Measurements from ENCODE around the gene ORC6.

The ORC6 gene

GRCh38 chr16:46701615-46702014 lies 12.2 kb downstream of the ORC6 start:
- H3K4me3 ChIP-seq (ENCODE audit: low read depth, low read length): no peak overlapping the region
- no peak for TF ChIP-seq CTCF (IDR thresholded peaks at IDR 0.05; ENCODE audit: borderline replicate concordance, insufficient read depth, low read depth, low read length)

- TF ChIP-seq CTCF (IDR thresholded peaks at IDR 0.05; ENCODE audit: borderline replicate concordance, insufficient read depth, low read depth, low read length): no peak
These were observed 12.6 kb downstream of the ORC6 start for GRCh38 chr16:46702030-46702429.

GRCh38 chr16:46706642-46707041 lies 17.2 kb downstream of the ORC6 start:
- no peak for TF ChIP-seq CTCF (IDR thresholded peaks at IDR 0.05; ENCODE audit: borderline replicate concordance, insufficient read depth, low read depth, low read length)
- H3K4me3 ChIP-seq (ENCODE audit: low read depth, low read length): no peak overlapping the region

More at GRCh38 chr16:46702030-46702429, 12.6 kb downstream of the ORC6 start:
- no peak overlapping the region for H3K4me3 ChIP-seq (ENCODE audit: low read depth, low read length)

GRCh38 chr16:46709469-46710005 lies 20.1 kb downstream of the ORC6 start:
- no peak for TF ChIP-seq CTCF (IDR thresholded peaks at IDR 0.05; ENCODE audit: borderline replicate concordance, insufficient read depth, low read depth, low read length)
- no peak overlapping the region for H3K4me3 ChIP-seq (ENCODE audit: low read depth, low read length)

- no peak overlapping the region for H3K4me3 ChIP-seq (ENCODE audit: low read depth, low read length)
- no peak for TF ChIP-seq CTCF (IDR thresholded peaks at IDR 0.05; ENCODE audit: borderline replicate concordance, insufficient read depth, low read depth, low read length)
These were observed 21.9 kb downstream of the ORC6 start for GRCh38 chr16:46711106-46712058.

GRCh38 chr16:46712911-46713310 lies 23.5 kb downstream of the ORC6 start:
- no peak for TF ChIP-seq CTCF (IDR thresholded peaks at IDR 0.05; ENCODE audit: borderline replicate concordance, insufficient read depth, low read depth, low read length)

GRCh38 chr16:46713634-46714033 lies 24.2 kb downstream of the ORC6 start:
- TF ChIP-seq CTCF (IDR thresholded peaks at IDR 0.05; ENCODE audit: borderline replicate concordance, insufficient read depth, low read depth, low read length): no peak
- no peak overlapping the region for H3K4me3 ChIP-seq (ENCODE audit: low read depth, low read length)

More at GRCh38 chr16:46712911-46713310, 23.5 kb downstream of the ORC6 start:
- no peak overlapping the region for H3K4me3 ChIP-seq (ENCODE audit: low read depth, low read length)
